Measurements from ENCODE around the gene APOF.

The APOF gene

GRCh38 chr12:56389412-56389811 is 26.8 kb upstream of the APOF start:
- no peak overlapping the region for H3K9ac ChIP-seq (ENCODE audit: low read depth, low read length)
- no peak overlapping the region for H3K4me2 ChIP-seq (ENCODE audit: low read length)
- no peaks in the 10 kb centered on the region for H3K36me3 ChIP-seq (ENCODE audit: insufficient read depth, low read length)
- no peaks in the 10 kb centered on the region for H3K9me3 ChIP-seq (replicated peaks; ENCODE audit: low read length)
- H3K4me1 ChIP-seq (ENCODE audit: control insufficient read depth, insufficient read depth, low read length) = no peaks in the 10 kb centered on the region
- H3K27me3 ChIP-seq (ENCODE audit: control insufficient read depth, insufficient read depth, low read length) = peaks cover 3% of the 10 kb centered on the region
- no peak overlapping the region for H3K4me3 ChIP-seq (ENCODE audit: low read length)

GRCh38 chr12:56387152-56387736 is 24.6 kb upstream of the APOF start:
- no peaks in the 10 kb centered on the region for H3K4me1 ChIP-seq (ENCODE audit: control insufficient read depth, insufficient read depth, low read length)
- H3K9me3 ChIP-seq (replicated peaks; ENCODE audit: low read length) = no peaks in the 10 kb centered on the region
- peak overlapping the region; percentile 28 for H3K4me2 ChIP-seq (ENCODE audit: low read length)
- no peaks in the 10 kb centered on the region for H3K36me3 ChIP-seq (ENCODE audit: insufficient read depth, low read length)
- no peak overlapping the region for H3K4me3 ChIP-seq (ENCODE audit: low read length)
- no peak overlapping the region for H3K9ac ChIP-seq (ENCODE audit: low read depth, low read length)
- H3K27me3 ChIP-seq (ENCODE audit: control insufficient read depth, insufficient read depth, low read length) = peaks cover 16% of the 10 kb centered on the region

GRCh38 chr12:56385873-56386272 is 23.2 kb upstream of the APOF start:
- H3K9ac ChIP-seq (ENCODE audit: low read depth, low read length) = no peak overlapping the region
- H3K27me3 ChIP-seq (ENCODE audit: control insufficient read depth, insufficient read depth, low read length) = peaks cover 25% of the 10 kb centered on the region
- H3K9me3 ChIP-seq (replicated peaks; ENCODE audit: low read length) = no peaks in the 10 kb centered on the region
- no peaks in the 10 kb centered on the region for H3K36me3 ChIP-seq (ENCODE audit: insufficient read depth, low read length)
- no peak overlapping the region for H3K4me2 ChIP-seq (ENCODE audit: low read length)
- H3K4me1 ChIP-seq (ENCODE audit: control insufficient read depth, insufficient read depth, low read length) = no peaks in the 10 kb centered on the region
- H3K4me3 ChIP-seq (ENCODE audit: low read length) = no peak overlapping the region

- Histone ChIP-seq H3K4me3 (ENCODE audit: low read length) (no peak overlapping the region), H3K9me3 (replicated peaks; ENCODE audit: low read length) (no peaks in the 10 kb centered on the region), H3K4me1 (ENCODE audit: control insufficient read depth, insufficient read depth, low read length) (no peaks in the 10 kb centered on the region), H3K4me2 (ENCODE audit: low read length) (no peak overlapping the region), H3K36me3 (ENCODE audit: insufficient read depth, low read length) (no peaks in the 10 kb centered on the region), H3K9ac (ENCODE audit: low read depth, low read length) (no peak overlapping the region), H3K27me3 (ENCODE audit: control insufficient read depth, insufficient read depth, low read length) (peaks cover 24% of the 10 kb centered on the region)
Measured at GRCh38 chr12:56382611-56383010, 20.0 kb upstream of the APOF start.

- Histone ChIP-seq H3K4me1 (ENCODE audit: control insufficient read depth, insufficient read depth, low read length) (peaks cover 2% of the 10 kb centered on the region), H3K4me3 (ENCODE audit: low read length) (no peak overlapping the region), H3K36me3 (ENCODE audit: insufficient read depth, low read length) (no peaks in the 10 kb centered on the region), H3K9me3 (replicated peaks; ENCODE audit: low read length) (no peaks in the 10 kb centered on the region), H3K27me3 (ENCODE audit: control insufficient read depth, insufficient read depth, low read length) (peaks cover 19% of the 10 kb centered on the region), H3K4me2 (ENCODE audit: low read length) (no peak overlapping the region), H3K9ac (ENCODE audit: low read depth, low read length) (no peak overlapping the region)
Measured at GRCh38 chr12:56377989-56378316, 15.3 kb upstream of the APOF start.

GRCh38 chr12:56377310-56377988 is 14.8 kb upstream of the APOF start:
- H3K36me3 ChIP-seq (ENCODE audit: insufficient read depth, low read length) = no peaks in the 10 kb centered on the region
- H3K4me2 ChIP-seq (ENCODE audit: low read length) = no peak overlapping the region
- peaks cover 2% of the 10 kb centered on the region for H3K4me1 ChIP-seq (ENCODE audit: control insufficient read depth, insufficient read depth, low read length)
- peaks cover 17% of the 10 kb centered on the region for H3K27me3 ChIP-seq (ENCODE audit: control insufficient read depth, insufficient read depth, low read length)
- no peaks in the 10 kb centered on the region for H3K9me3 ChIP-seq (replicated peaks; ENCODE audit: low read length)
- no peak overlapping the region for H3K4me3 ChIP-seq (ENCODE audit: low read length)
- H3K9ac ChIP-seq (ENCODE audit: low read depth, low read length) = no peak overlapping the region

- Histone ChIP-seq H3K4me3 (ENCODE audit: low read length) (no peak overlapping the region), H3K4me1 (ENCODE audit: control insufficient read depth, insufficient read depth, low read length) (peaks cover 2% of the 10 kb centered on the region), H3K27me3 (ENCODE audit: control insufficient read depth, insufficient read depth, low read length) (peaks cover 14% of the 10 kb centered on the region), H3K4me2 (ENCODE audit: low read length) (no peak overlapping the region), H3K36me3 (ENCODE audit: insufficient read depth, low read length) (no peaks in the 10 kb centered on the region), H3K9me3 (replicated peaks; ENCODE audit: low read length) (no peaks in the 10 kb centered on the region), H3K9ac (ENCODE audit: low read depth, low read length) (no peak overlapping the region)
Measured at GRCh38 chr12:56375598-56376434, 13.2 kb upstream of the APOF start.

GRCh38 chr12:56374726-56375597 is 12.3 kb upstream of the APOF start:
- peaks cover 2% of the 10 kb centered on the region for H3K4me1 ChIP-seq (ENCODE audit: control insufficient read depth, insufficient read depth, low read length)

GRCh38 chr12:56373515-56373914 is 10.9 kb upstream of the APOF start:
- Histone ChIP-seq H3K4me1 (ENCODE audit: control insufficient read depth, insufficient read depth, low read length) (peaks cover 2% of the 10 kb centered on the region), H3K27me3 (ENCODE audit: control insufficient read depth, insufficient read depth, low read length) (peaks cover 12% of the 10 kb centered on the region), H3K9me3 (replicated peaks; ENCODE audit: low read length) (no peaks in the 10 kb centered on the region), H3K9ac (ENCODE audit: low read depth, low read length) (no peak overlapping the region), H3K4me2 (ENCODE audit: low read length) (no peak overlapping the region), H3K36me3 (ENCODE audit: insufficient read depth, low read length) (no peaks in the 10 kb centered on the region), H3K4me3 (ENCODE audit: low read length) (no peak overlapping the region)

More at GRCh38 chr12:56374726-56375597, 12.3 kb upstream of the APOF start:
- no peaks in the 10 kb centered on the region for H3K36me3 ChIP-seq (ENCODE audit: insufficient read depth, low read length)
- H3K4me3 ChIP-seq (ENCODE audit: low read length) = no peak overlapping the region
- H3K4me2 ChIP-seq (ENCODE audit: low read length) = no peak overlapping the region
- no peak overlapping the region for H3K9ac ChIP-seq (ENCODE audit: low read depth, low read length)
- H3K9me3 ChIP-seq (replicated peaks; ENCODE audit: low read length) = no peaks in the 10 kb centered on the region
- peaks cover 12% of the 10 kb centered on the region for H3K27me3 ChIP-seq (ENCODE audit: control insufficient read depth, insufficient read depth, low read length)

GRCh38 chr12:56366948-56367347 is 4.3 kb upstream of the APOF start:
- H3K4me1 ChIP-seq (ENCODE audit: control insufficient read depth, insufficient read depth, low read length) = no peaks in the 10 kb centered on the region
- H3K4me2 ChIP-seq (ENCODE audit: low read length) = no peak overlapping the region
- no peaks in the 10 kb centered on the region for H3K9me3 ChIP-seq (replicated peaks; ENCODE audit: low read length)
- H3K4me3 ChIP-seq (ENCODE audit: low read length) = no peak overlapping the region
- H3K9ac ChIP-seq (ENCODE audit: low read depth, low read length) = no peak overlapping the region
- no peaks in the 10 kb centered on the region for H3K36me3 ChIP-seq (ENCODE audit: insufficient read depth, low read length)
- peaks cover 8% of the 10 kb centered on the region for H3K27me3 ChIP-seq (ENCODE audit: control insufficient read depth, insufficient read depth, low read length)

- H3K36me3 ChIP-seq (ENCODE audit: insufficient read depth, low read length) = no peaks in the 10 kb centered on the region
- H3K27me3 ChIP-seq (ENCODE audit: control insufficient read depth, insufficient read depth, low read length) = no peaks in the 10 kb centered on the region
- peaks cover 18% of the 10 kb centered on the region for H3K4me1 ChIP-seq (ENCODE audit: control insufficient read depth, insufficient read depth, low read length)
- no peaks in the 10 kb centered on the region for H3K9me3 ChIP-seq (replicated peaks; ENCODE audit: low read length)
- H3K4me2 ChIP-seq (ENCODE audit: low read length) = no peak overlapping the region
- H3K4me3 ChIP-seq (ENCODE audit: low read length) = no peak overlapping the region
- H3K9ac ChIP-seq (ENCODE audit: low read depth, low read length) = no peak overlapping the region
Measured at GRCh38 chr12:56361487-56362129, 1.0 kb downstream of the APOF start.

Data from skeletal muscle satellite cell (primary cell).